ENCODE measurements around the gene G2E3.

DNA sequence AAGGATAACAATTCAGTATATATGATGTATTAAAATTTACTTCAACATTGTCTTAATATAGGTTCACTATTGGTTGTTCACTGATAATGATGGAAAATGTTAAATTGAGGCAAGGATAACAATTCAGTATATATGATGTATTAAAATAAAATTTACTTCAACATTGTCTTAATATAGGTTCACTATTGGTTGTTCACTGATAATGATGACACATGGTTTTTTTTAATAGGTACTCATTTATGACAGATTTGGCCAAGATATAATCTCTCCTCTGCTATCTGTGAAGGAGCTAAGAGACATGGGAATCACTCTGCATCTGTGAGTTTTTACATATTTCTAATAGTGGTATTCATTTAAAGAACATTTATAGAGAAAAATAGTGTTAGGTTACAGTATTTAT lies 71.3 kb downstream of the G2E3 start:
- TF ChIP-seq, protein P1, sequence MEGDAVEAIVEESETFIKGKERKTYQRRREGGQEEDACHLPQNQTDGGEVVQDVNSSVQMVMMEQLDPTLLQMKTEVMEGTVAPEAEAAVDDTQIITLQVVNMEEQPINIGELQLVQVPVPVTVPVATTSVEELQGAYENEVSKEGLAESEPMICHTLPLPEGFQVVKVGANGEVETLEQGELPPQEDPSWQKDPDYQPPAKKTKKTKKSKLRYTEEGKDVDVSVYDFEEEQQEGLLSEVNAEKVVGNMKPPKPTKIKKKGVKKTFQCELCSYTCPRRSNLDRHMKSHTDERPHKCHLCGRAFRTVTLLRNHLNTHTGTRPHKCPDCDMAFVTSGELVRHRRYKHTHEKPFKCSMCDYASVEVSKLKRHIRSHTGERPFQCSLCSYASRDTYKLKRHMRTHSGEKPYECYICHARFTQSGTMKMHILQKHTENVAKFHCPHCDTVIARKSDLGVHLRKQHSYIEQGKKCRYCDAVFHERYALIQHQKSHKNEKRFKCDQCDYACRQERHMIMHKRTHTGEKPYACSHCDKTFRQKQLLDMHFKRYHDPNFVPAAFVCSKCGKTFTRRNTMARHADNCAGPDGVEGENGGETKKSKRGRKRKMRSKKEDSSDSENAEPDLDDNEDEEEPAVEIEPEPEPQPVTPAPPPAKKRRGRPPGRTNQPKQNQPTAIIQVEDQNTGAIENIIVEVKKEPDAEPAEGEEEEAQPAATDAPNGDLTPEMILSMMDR (IDR thresholded peaks at IDR 0.05) = no peak
- TF ChIP-seq POLR2A (IDR thresholded peaks at IDR 0.05) = no peak
